Keratinocyte (primary cell): ENCODE results near the gene LYPD5.

ENCODE experiments used
- CTCF ChIP-seq, 3 experiments: IDR thresholded peaks in 1 of 3; conservative IDR thresholded peaks in 1 of 3; optimal IDR thresholded peaks in 1 of 3; 2 replicates in 2 of 3; 3 replicates in 1 of 3; pipeline versions ENCODE3 to v1.5.1; 2011; ENCODE audit warnings: low read length in 3 of 3, mild to moderate bottlenecking in 3 of 3, moderate library complexity in 2 of 3, control low read depth in 1 of 3, inconsistent platforms in 1 of 3; ENCODE audit not compliant: insufficient read depth in 2 of 3; ENCODE audit errors: extremely low read depth in 1 of 3
- EZH2 ChIP-seq: IDR thresholded peaks from one replicate; pipeline ENCODE4 v1.6.1; 2012; ENCODE audit warnings: inconsistent platforms, mild to moderate bottlenecking, low read length, moderate library complexity

GRCh38 chr19:43747557-43748204 lies 54.6 kb downstream of the LYPD5 start:
- TF ChIP-seq CTCF (optimal IDR thresholded peaks at IDR 0.05 in 1 of 3, IDR thresholded peaks at IDR 0.05 in 1 of 3, conservative IDR thresholded peaks at IDR 0.05 in 1 of 3; ENCODE audit: extremely low read depth in 1 of 3, insufficient read depth in 2 of 3, low read length in 3 of 3) (no peak), EZH2 (no peak)
